ENCODE data around the gene VWDE. TPM values are rescaled to one million over a fixed set of nuclear protein-coding genes. Genes with fewer than 3 reads are reported as not detected.

The VWDE gene
- polyA plus RNA-seq, 3 donors, result not detected

DNA sequence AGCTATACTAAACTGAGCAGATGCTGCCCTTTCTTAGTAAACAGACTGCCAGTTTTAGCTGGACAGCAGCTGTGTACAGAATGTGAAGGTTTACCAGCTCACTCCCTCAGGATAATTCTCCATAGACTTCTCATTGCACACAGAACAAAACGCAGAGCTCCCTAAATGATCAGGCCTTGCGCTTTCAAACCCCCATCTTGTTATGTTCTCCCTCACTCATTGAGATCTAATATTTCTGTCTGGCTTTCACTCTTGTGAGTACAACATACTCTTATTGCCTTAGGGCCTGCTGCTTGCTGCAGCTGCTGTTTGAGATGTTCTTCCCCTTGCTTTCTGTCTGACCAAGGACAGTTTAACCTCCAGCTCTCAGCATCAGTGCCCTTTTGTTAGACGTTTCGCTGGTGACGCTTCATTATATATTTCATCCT, 17.3 kb downstream of the VWDE start:
- no peak overlapping the region for H2AFZ ChIP-seq (ENCODE audit: insufficient read depth, low read depth, low read length, poor library complexity, severe bottlenecking)
- Mint-ChIP-seq H3K27me3 (ENCODE audit: low read depth in 3 of 3) (no peaks in the 10 kb centered on the region), H3K4me1 (peaks cover 4% of the 10 kb centered on the region), H3K27ac (no peak overlapping the region), H3K4me3 (no peak overlapping the region), H3K36me3 (no peaks in the 10 kb centered on the region), H3K9me3 (no peaks in the 10 kb centered on the region)
- H3K4me3 ChIP-seq (replicated peaks in 1 of 3; ENCODE audit: low read depth in 2 of 3, low read length in 3 of 3), result no peak overlapping the region
- no peak overlapping the region for H3K4me2 ChIP-seq (replicated peaks; ENCODE audit: extremely low read depth, low read length, poor library complexity, severe bottlenecking)
- TF ChIP-seq, protein P1, sequence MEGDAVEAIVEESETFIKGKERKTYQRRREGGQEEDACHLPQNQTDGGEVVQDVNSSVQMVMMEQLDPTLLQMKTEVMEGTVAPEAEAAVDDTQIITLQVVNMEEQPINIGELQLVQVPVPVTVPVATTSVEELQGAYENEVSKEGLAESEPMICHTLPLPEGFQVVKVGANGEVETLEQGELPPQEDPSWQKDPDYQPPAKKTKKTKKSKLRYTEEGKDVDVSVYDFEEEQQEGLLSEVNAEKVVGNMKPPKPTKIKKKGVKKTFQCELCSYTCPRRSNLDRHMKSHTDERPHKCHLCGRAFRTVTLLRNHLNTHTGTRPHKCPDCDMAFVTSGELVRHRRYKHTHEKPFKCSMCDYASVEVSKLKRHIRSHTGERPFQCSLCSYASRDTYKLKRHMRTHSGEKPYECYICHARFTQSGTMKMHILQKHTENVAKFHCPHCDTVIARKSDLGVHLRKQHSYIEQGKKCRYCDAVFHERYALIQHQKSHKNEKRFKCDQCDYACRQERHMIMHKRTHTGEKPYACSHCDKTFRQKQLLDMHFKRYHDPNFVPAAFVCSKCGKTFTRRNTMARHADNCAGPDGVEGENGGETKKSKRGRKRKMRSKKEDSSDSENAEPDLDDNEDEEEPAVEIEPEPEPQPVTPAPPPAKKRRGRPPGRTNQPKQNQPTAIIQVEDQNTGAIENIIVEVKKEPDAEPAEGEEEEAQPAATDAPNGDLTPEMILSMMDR (IDR thresholded peaks at IDR 0.05), result no peak
- 91% methylated on average over 2 of the region's 5 CpGs for WGBS (ENCODE audit: insufficient coverage)
- no peak overlapping the region for H3K9ac ChIP-seq (ENCODE audit: insufficient read depth, low read length, poor library complexity, severe bottlenecking)
- H3K4me1 ChIP-seq (ENCODE audit: control insufficient read depth in 1 of 2, insufficient read depth in 2 of 2, low read length in 2 of 2), result no peaks in the 10 kb centered on the region
- H3K36me3 ChIP-seq (replicated peaks in 1 of 2; ENCODE audit: control insufficient read depth in 1 of 2, insufficient read depth in 2 of 2, low read length in 2 of 2), result no peaks in the 10 kb centered on the region
- no peaks in the 10 kb centered on the region for H3K27me3 ChIP-seq (ENCODE audit: control insufficient read depth in 2 of 2, insufficient read depth in 2 of 2, low read length in 2 of 2)
- intact Hi-C loops (cut with micrococcal nuclease), result no loop called here
- H3K27ac ChIP-seq (ENCODE audit: low read depth in 1 of 2, low read length in 2 of 2), result no peak overlapping the region
- DNase-seq, result no peak
- no peaks in the 10 kb centered on the region for H4K20me1 ChIP-seq (ENCODE audit: insufficient read depth, low read length)
- no peaks in the 10 kb centered on the region for H3K79me2 ChIP-seq (ENCODE audit: insufficient read depth, low read length)
- no peaks in the 10 kb centered on the region for H3K9me3 ChIP-seq (replicated peaks in 1 of 2; ENCODE audit: control insufficient read depth in 1 of 2, insufficient read depth in 1 of 2, low read length in 2 of 2)

DNA sequence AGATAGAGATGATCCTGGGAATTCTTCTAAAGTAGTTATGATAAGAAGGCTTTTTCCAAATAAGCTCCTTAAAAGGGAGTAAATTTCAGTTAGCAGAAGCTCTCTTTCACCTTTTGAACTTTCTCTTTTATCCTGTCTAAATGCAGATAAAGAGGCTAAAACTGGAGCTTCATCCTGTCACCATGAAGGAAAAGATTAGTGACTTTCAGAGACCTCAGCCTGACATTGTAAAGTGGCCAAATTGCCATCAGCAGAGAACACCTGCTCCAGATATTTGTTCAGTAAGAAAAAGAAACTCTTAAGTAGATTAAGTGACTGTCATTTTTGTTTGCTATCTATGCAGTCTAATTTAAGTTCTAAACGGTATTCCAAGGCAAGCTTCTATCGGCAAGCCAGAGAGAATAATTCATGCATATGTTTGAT, 18.3 kb downstream of the VWDE start:
- H3K36me3 ChIP-seq (replicated peaks in 1 of 2; ENCODE audit: control insufficient read depth in 1 of 2, insufficient read depth in 2 of 2, low read length in 2 of 2), result no peaks in the 10 kb centered on the region
- no peak for DNase-seq
- H2AFZ ChIP-seq (ENCODE audit: insufficient read depth, low read depth, low read length, poor library complexity, severe bottlenecking), result no peak overlapping the region
- H3K36me3 Mint-ChIP-seq, result no peaks in the 10 kb centered on the region
- peaks cover 4% of the 10 kb centered on the region for H3K4me1 Mint-ChIP-seq
- H3K4me2 ChIP-seq (replicated peaks; ENCODE audit: extremely low read depth, low read length, poor library complexity, severe bottlenecking), result no peak overlapping the region
- no peaks in the 10 kb centered on the region for H3K79me2 ChIP-seq (ENCODE audit: insufficient read depth, low read length)
- intact Hi-C loops (cut with micrococcal nuclease), result no loop called here
- no peaks in the 10 kb centered on the region for H3K9me3 Mint-ChIP-seq
- H3K9me3 ChIP-seq (replicated peaks in 1 of 2; ENCODE audit: control insufficient read depth in 1 of 2, insufficient read depth in 1 of 2, low read length in 2 of 2), result no peaks in the 10 kb centered on the region
- H3K4me1 ChIP-seq (ENCODE audit: control insufficient read depth in 1 of 2, insufficient read depth in 2 of 2, low read length in 2 of 2), result no peaks in the 10 kb centered on the region
- no peak overlapping the region for H3K27ac Mint-ChIP-seq
- no peaks in the 10 kb centered on the region for H3K27me3 Mint-ChIP-seq (ENCODE audit: low read depth in 3 of 3)
- TF ChIP-seq, protein P1 (IDR thresholded peaks at IDR 0.05), result no peak
- no peaks in the 10 kb centered on the region for H3K27me3 ChIP-seq (ENCODE audit: control insufficient read depth in 2 of 2, insufficient read depth in 2 of 2, low read length in 2 of 2)
- H3K9ac ChIP-seq (ENCODE audit: insufficient read depth, low read length, poor library complexity, severe bottlenecking), result no peak overlapping the region
- H3K4me3 Mint-ChIP-seq, result no peak overlapping the region
- no peaks in the 10 kb centered on the region for H4K20me1 ChIP-seq (ENCODE audit: insufficient read depth, low read length)
- no CpG with 5 or more reads among the region's 2 CpGs for WGBS (ENCODE audit: insufficient coverage)
- no peak overlapping the region for H3K27ac ChIP-seq (ENCODE audit: low read depth in 1 of 2, low read length in 2 of 2)
- H3K4me3 ChIP-seq (replicated peaks in 1 of 3; ENCODE audit: low read depth in 2 of 3, low read length in 3 of 3), result no peak overlapping the region
